ENCODE results near the gene PRKCH.

GRCh38 chr14:61474701-61475100, 153.3 kb downstream of the PRKCH start:
- TF ChIP-seq POLR2A (IDR thresholded peaks at IDR 0.05; ENCODE audit: low read depth, low read length) (no peak), POLR2AphosphoS5 (IDR thresholded peaks at IDR 0.05; ENCODE audit: insufficient read depth, low read depth, low read length) (no peak), CTCF (IDR thresholded peaks at IDR 0.05; ENCODE audit: extremely low read depth in 1 of 2, insufficient read depth in 1 of 2, low read depth in 1 of 2, low read length in 2 of 2) (no peak), EZH2 (IDR thresholded peaks at IDR 0.05; ENCODE audit: borderline replicate concordance, low read depth, low read length, severe bottlenecking) (no peak), MAX (IDR thresholded peaks at IDR 0.05; ENCODE audit: insufficient read depth, insufficient read length) (no peak)
